H1 (cell line): Measurements from ENCODE around the gene AGPAT4. TPM values are rescaled to one million over a fixed set of nuclear protein-coding genes. Genes with fewer than 3 reads are reported as not detected.

ENCODE experiments used
- CTCF ChIA-PET: fragments of 300-600 bp; sonication (Branson Sonifier 250); formaldehyde crosslinking; loops from one replicate; lab custom pipeline; 2021; ENCODE audit not compliant: partially characterized antibody; lab: Charles Lee
- POLR2A ChIA-PET: fragments of 300-600 bp; sonication (Branson Sonifier 250); formaldehyde crosslinking; loops from one replicate; lab custom pipeline; 2021; ENCODE audit warnings: inconsistent platforms; ENCODE audit not compliant: partially characterized antibody; lab: Charles Lee
- DNase-seq, 2 experiments: peaks; one replicate each; pipeline versions ENCODE4 v3.0.0 to v3.0.0-alpha.2; 2010 to 2022; ENCODE audit warnings: low spot score in 2 of 2, low read depth in 1 of 2, mixed read lengths in 1 of 2
- FAIRE-seq: peaks from 2 replicates; lab custom pipeline; 2011; peaks lifted over from hg19 to GRCh38; lab: Jason Lieb, UNC
- H2AFZ ChIP-seq: 2 replicates; pipeline ENCODE4 v1.8.1; 2012; ENCODE audit warnings: low read length, inconsistent platforms
- H2AK5ac ChIP-seq: 2 replicates; pipeline ENCODE4 v1.6.1; 2013; ENCODE audit warnings: low read depth, low read length
- H2BK120ac ChIP-seq: replicated peaks from 2 replicates; pipeline ENCODE3; 2013; ENCODE audit warnings: low read depth, low read length, inconsistent platforms
- H2BK12ac ChIP-seq: 2 replicates; pipeline ENCODE4 v1.6.1; 2013; ENCODE audit warnings: low read depth, low read length
- H2BK15ac ChIP-seq: 2 replicates; pipeline ENCODE4 v1.6.1; 2013; ENCODE audit warnings: low read length
- H2BK20ac ChIP-seq: 2 replicates; pipeline ENCODE4 v1.6.1; 2013; ENCODE audit warnings: low read length
- H2BK5ac ChIP-seq: 2 replicates; pipeline ENCODE4 v1.6.1; 2013; ENCODE audit warnings: low read depth, low read length
- H3K14ac ChIP-seq: 2 replicates; pipeline ENCODE4 v1.6.1; 2013; ENCODE audit warnings: inconsistent platforms; ENCODE audit not compliant: insufficient read length
- H3K18ac ChIP-seq: 2 replicates; pipeline ENCODE4 v1.6.1; 2013; ENCODE audit warnings: low read length; ENCODE audit errors: extremely low read depth
- H3K23ac ChIP-seq: 2 replicates; pipeline ENCODE4 v1.6.1; 2013; ENCODE audit warnings: inconsistent platforms; ENCODE audit not compliant: insufficient read length
- H3K23me2 ChIP-seq: 2 replicates; pipeline ENCODE4 v1.6.1; 2013; ENCODE audit warnings: low read depth, low read length
- H3K27ac ChIP-seq: 2 replicates; pipeline ENCODE4 v1.6.1; 2011; ENCODE audit warnings: low read depth, low read length, inconsistent platforms
- H3K27me3 ChIP-seq, 4 experiments: replicated peaks in 1 of 4; 1 replicate in 1 of 4; 2 replicates in 3 of 4; pipeline versions ENCODE4 v1.6.1 to v1.8.1; 2011 to 2013; ENCODE audit warnings: low read length in 3 of 4, mild to moderate bottlenecking in 3 of 4, inconsistent platforms in 2 of 4, mixed read lengths in 2 of 4, moderate library complexity in 1 of 4; ENCODE audit not compliant: control insufficient read depth in 3 of 4, insufficient read depth in 3 of 4; ENCODE audit errors: extremely low read depth in 1 of 4
- H3K36me3 ChIP-seq, 4 experiments: 2 replicates each; pipeline versions ENCODE4 v1.6.1 to v1.8.1; 2011 to 2013; ENCODE audit warnings: mild to moderate bottlenecking in 4 of 4, low read length in 3 of 4, moderate library complexity in 2 of 4, control low read depth in 1 of 4, inconsistent platforms in 1 of 4; ENCODE audit not compliant: insufficient read depth in 4 of 4, control insufficient read depth in 2 of 4
- H3K4ac ChIP-seq: replicated peaks from 2 replicates; pipeline ENCODE3; 2013; ENCODE audit warnings: low read length, low read depth, mixed read lengths, inconsistent platforms; ENCODE audit not compliant: insufficient read length
- H3K4me1 ChIP-seq, 4 experiments: replicated peaks in 1 of 4; 1 replicate in 1 of 4; 2 replicates in 3 of 4; pipeline versions ENCODE4 v1.6.1 to v1.8.1; 2011 to 2013; ENCODE audit warnings: low read length in 3 of 4, inconsistent platforms in 2 of 4, mixed read lengths in 1 of 4; ENCODE audit not compliant: insufficient read depth in 4 of 4, control insufficient read depth in 3 of 4
- H3K4me2 ChIP-seq, 2 experiments: 2 replicates each; pipeline versions ENCODE4 v1.6.1 to v1.8.1; 2011 to 2013; ENCODE audit warnings: low read depth in 2 of 2, low read length in 2 of 2, control low read depth in 1 of 2, inconsistent platforms in 1 of 2, mild to moderate bottlenecking in 1 of 2; ENCODE audit not compliant: insufficient read depth in 1 of 2
- H3K4me3 ChIP-seq, 4 experiments: fragments of 200-600, 300-600 bp in 1 of 4; sonication (generic), shearing (Covaris generic), sonication (Bioruptor Twin) in 1 of 4; 2 replicates each; pipeline versions ENCODE4 v1.5.1 to v1.8.1; 2011 to 2016; ENCODE audit warnings: low read length in 4 of 4, low read depth in 3 of 4, control low read depth in 2 of 4, inconsistent platforms in 2 of 4, mild to moderate bottlenecking in 2 of 4, mixed read lengths in 1 of 4, moderate library complexity in 1 of 4; ENCODE audit not compliant: insufficient read depth in 2 of 4; ENCODE audit errors: extremely low read depth in 1 of 4
- H3K56ac ChIP-seq: replicated peaks from 2 replicates; pipeline ENCODE3; 2013; ENCODE audit warnings: low read depth, mild to moderate bottlenecking, mixed read lengths, low read length, inconsistent platforms; ENCODE audit not compliant: insufficient read length
- H3K79me1 ChIP-seq: 2 replicates; pipeline ENCODE4 v1.6.1; 2013; ENCODE audit warnings: low read depth, low read length, control low read depth
- H3K79me2 ChIP-seq, 2 experiments: 2 replicates each; pipeline versions ENCODE4 v1.6.1 to v1.8.1; 2012 to 2013; ENCODE audit warnings: low read length in 2 of 2, mild to moderate bottlenecking in 2 of 2, inconsistent platforms in 1 of 2; ENCODE audit not compliant: insufficient read depth in 2 of 2, control insufficient read depth in 1 of 2
- H3K9ac ChIP-seq, 4 experiments: replicated peaks in 1 of 4; 1 replicate in 1 of 4; 2 replicates in 3 of 4; pipeline versions ENCODE4 v1.6.1 to v1.8.1; 2011 to 2013; ENCODE audit warnings: low read depth in 3 of 4, low read length in 3 of 4, control low read depth in 2 of 4, mild to moderate bottlenecking in 2 of 4, moderate library complexity in 2 of 4, inconsistent platforms in 1 of 4; ENCODE audit errors: extremely low read depth in 1 of 4
- H3K9me3 ChIP-seq, 2 experiments: 2 replicates each; pipeline versions ENCODE4 v1.6.1 to v1.8.1; 2012 to 2013; ENCODE audit warnings: mild to moderate bottlenecking in 2 of 2, moderate library complexity in 2 of 2, control low read depth in 1 of 2, inconsistent platforms in 1 of 2, low read depth in 1 of 2, low read length in 1 of 2, mixed read lengths in 1 of 2; ENCODE audit not compliant: insufficient read depth in 2 of 2
- H4K20me1 ChIP-seq, 2 experiments: replicated peaks in 1 of 2; 2 replicates each; pipeline versions ENCODE3 to v1.8.1; 2011 to 2013; ENCODE audit warnings: inconsistent platforms in 2 of 2, low read length in 2 of 2, mild to moderate bottlenecking in 1 of 2; ENCODE audit not compliant: insufficient read depth in 2 of 2, control insufficient read depth in 1 of 2
- H4K5ac ChIP-seq: 2 replicates; pipeline ENCODE4 v1.6.1; 2013; ENCODE audit warnings: low read length, low read depth, mixed read lengths, inconsistent platforms; ENCODE audit not compliant: insufficient read length
- H4K8ac ChIP-seq: 2 replicates; pipeline ENCODE4 v1.8.0; 2013; ENCODE audit warnings: mild to moderate bottlenecking, moderate library complexity, low read length, inconsistent platforms; ENCODE audit not compliant: insufficient read depth; ENCODE audit errors: extremely low read depth
- H4K91ac ChIP-seq: replicated peaks from 2 replicates; pipeline ENCODE3; 2013; ENCODE audit warnings: low read length, mixed read lengths, inconsistent platforms; ENCODE audit not compliant: insufficient read length
- ASH2L ChIP-seq: fragments of 200-600, 300-600 bp; sonication (generic); IDR thresholded peaks from one replicate; pipeline ENCODE4 v1.7.1; 2017; ENCODE audit warnings: low read length
- ATF3 ChIP-seq: IDR thresholded peaks from 2 replicates; pipeline ENCODE4 v1.6.1; 2011; ENCODE audit warnings: low read depth, mild to moderate bottlenecking, low read length; ENCODE audit not compliant: insufficient read depth
- CHD1 ChIP-seq: IDR thresholded peaks from 2 replicates; pipeline ENCODE4 v1.6.1; 2012; ENCODE audit warnings: low read depth, low read length, improper control_type of control experiment
- CHD2 ChIP-seq: IDR thresholded peaks from 2 replicates; pipeline ENCODE4 v1.6.1; 2012; ENCODE audit warnings: low read length, improper control_type of control experiment
- CTBP2 ChIP-seq: IDR thresholded peaks from 2 replicates; pipeline ENCODE4 v1.7.0; 2011; ENCODE audit warnings: borderline replicate concordance, mild to moderate bottlenecking, moderate library complexity, mixed read lengths, low read length; ENCODE audit not compliant: insufficient read depth, insufficient read length
- EGR1 ChIP-seq: IDR thresholded peaks from 2 replicates; pipeline ENCODE4 v1.6.1; 2011; ENCODE audit warnings: low read depth, low read length, borderline replicate concordance
- GTF2F1 ChIP-seq: IDR thresholded peaks from 2 replicates; pipeline ENCODE4 v1.6.1; 2012; ENCODE audit warnings: low read depth, low read length, improper control_type of control experiment, borderline replicate concordance
- HDAC6 ChIP-seq: IDR thresholded peaks from one replicate; pipeline ENCODE4 v1.7.1; 2012; ENCODE audit warnings: low read depth, mild to moderate bottlenecking, inconsistent platforms, low read length, moderate library complexity
- KDM5A ChIP-seq: fragments of 200-600 bp; IDR thresholded peaks from 2 replicates; pipeline ENCODE4 v1.7.1; 2012; ENCODE audit warnings: mild to moderate bottlenecking, low read length, inconsistent platforms, mixed read lengths
- POLR2A ChIP-seq, 2 experiments: IDR thresholded peaks; 1 replicate in 1 of 2; 2 replicates in 1 of 2; pipeline ENCODE4 v1.6.1; 2011; ENCODE audit warnings: low read depth in 2 of 2, low read length in 2 of 2, mild to moderate bottlenecking in 2 of 2; ENCODE audit errors: control extremely low read depth in 1 of 2
- POLR2AphosphoS5 ChIP-seq: IDR thresholded peaks from 2 replicates; pipeline ENCODE4 v1.6.1; 2011; ENCODE audit warnings: low read depth, low read length
- SIN3A ChIP-seq, 2 experiments: IDR thresholded peaks in 1 of 2; conservative IDR thresholded peaks in 1 of 2; 2 replicates each; pipeline ENCODE4 v1.6.1; 2011 to 2012; ENCODE audit warnings: low read length in 2 of 2, improper control_type of control experiment in 1 of 2, low read depth in 1 of 2, mild to moderate bottlenecking in 1 of 2
- SIRT6 ChIP-seq: IDR thresholded peaks from one replicate; pipeline ENCODE4 v1.7.1; 2012; ENCODE audit warnings: low read length, inconsistent platforms
- TAF7 ChIP-seq: optimal IDR thresholded peaks from 2 replicates; pipeline ENCODE3; 2011; ENCODE audit warnings: low read depth, mild to moderate bottlenecking, inconsistent platforms, low read length, moderate library complexity, borderline replicate concordance
- TBP ChIP-seq: IDR thresholded peaks from 2 replicates; pipeline ENCODE4 v1.6.1; 2011; ENCODE audit warnings: low read depth, low read length, improper control_type of control experiment
- WGBS, 2 experiments: shearing (Covaris generic) in 1 of 2; methylation state at CpG; one replicate each; pipeline versions ENCODE4 v1.1.6 to v1.1.7; 2013 to 2015; ENCODE audit warnings: low lambda C conversion rate in 2 of 2, mixed read lengths in 2 of 2, inconsistent platforms in 1 of 2, low coverage in 1 of 2, missing lambda C conversion rate in 1 of 2; ENCODE audit not compliant: insufficient replicate concordance in 2 of 2, insufficient coverage in 1 of 2, insufficient read length in 1 of 2; ENCODE audit errors: extremely low coverage in 1 of 2, missing lambda C conversion rate in 1 of 2; 5-methylcytosine and 5-hydroxymethylcytosine counted together
- polyA plus RNA-seq, 7 experiments: library from polyadenylated mRNA; depleted of rRNA in 3 of 7; stranded (reverse) in 5 of 7; unstranded in 2 of 7; fragments of >200 nt in 5 of 7; fragments of 200-250 nt in 2 of 7; gene quantifications; 1 replicate in 5 of 7; 2 replicates in 1 of 7; 4 replicates in 1 of 7; pipeline versions ENCODE4 v1.2.1 to v1.2.3, GENCODE V29; 2011 to 2013; ENCODE audit warnings: missing spikeins in 2 of 7, mixed read lengths in 2 of 7
- total RNA-seq: library from RNA; stranded (reverse); fragmentation: NEBNext Ultra II Directional; extraction: Animal tissue kit (Norgen Biotek cat#: 25700); gene quantifications from 2 replicates; pipeline ENCODE4 v1.2.1, GENCODE V29; 2021

AGPAT4 gene
- total and polyA plus RNA-seq, 2 of the 8 experiments (the other 6 are each of a cell fraction or from before 2014, with no cell fraction given): 13.5 to 23.8 TPM

GRCh38 chr6:161256407-161256806, 17.5 kb downstream of the AGPAT4 start:
- Histone ChIP-seq H4K8ac (peak overlapping the region; percentile 69; the same call in 1 of the 2 replicates), H3K4me1 (peaks cover 3 to 11% (median 4%) of the 10 kb centered on the region in 4 experiments), H2BK15ac (no peak overlapping the region), H2BK120ac (no peak overlapping the region), H3K36me3 (peaks cover 0 to 3% (median 1%) of the 10 kb centered on the region in 4 experiments; a peak in 4 of 8 replicates), H2BK12ac (no peak overlapping the region), H3K79me2 (peaks cover 5 to 88% of the 10 kb centered on the region in 2 experiments), H4K20me1 (peaks cover 5 to 23% of the 10 kb centered on the region in 2 experiments), H3K18ac (no peak overlapping the region), H2BK5ac (no peak overlapping the region), H3K27ac (no peak overlapping the region), H2AK5ac (no peak overlapping the region), H2AFZ (no peak overlapping the region), H2BK20ac (no peak overlapping the region), H3K4ac (no peak overlapping the region), H3K14ac (no peak overlapping the region), H3K27me3 (no peaks in the 10 kb centered on the region), H3K56ac (no peak overlapping the region), H4K91ac (no peak overlapping the region), H3K23ac (no peak overlapping the region), H3K79me1 (peaks cover 10% of the 10 kb centered on the region), H3K9me3 (no peaks in the 10 kb centered on the region), H3K4me2 (no peak overlapping the region), H3K23me2 (no peaks in the 10 kb centered on the region), H3K9ac (no peak overlapping the region), H3K4me3 (no peak overlapping the region), H4K5ac (no peak overlapping the region)
- FAIRE-seq (no peak), DNase-seq (no peak)
- ChIA-PET POLR2A (interaction anchor here (0.9 to 1.2 kb wide), 3 partner anchors 11 to 17 kb away, joined by 3 to 4 read pairs (median 3); partner anchors contain the start of gene AGPAT4), CTCF (interaction anchor here (0.9 to 1.4 kb wide), 4 partner anchors 12 to 97 kb away, joined by 3 to 6 read pairs (median 4); no protein-coding TSS in a partner anchor)
- WGBS, 2 experiments: 87% methylated on average over 13 of the region's 13 CpGs; no CpG with 5 or more reads in 1 of the 2 experiments
- TF ChIP-seq POLR2A (IDR thresholded peaks at IDR 0.05; ENCODE audit: control extremely low read depth in 1 of 2, low read depth in 2 of 2, low read length in 2 of 2) (no peak), CHD2 (no peak), GTF2F1 (no peak), TAF7 (no peak), CHD1 (no peak), ATF3 (no peak), SIRT6 (no peak), SIN3A (conservative IDR thresholded peaks at IDR 0.05 in 1 of 2, IDR thresholded peaks at IDR 0.05 in 1 of 2; ENCODE audit: low read depth in 1 of 2, low read length in 2 of 2) (no peak), ASH2L (no peak), EGR1 (no peak), TBP (no peak), HDAC6 (no peak), CTBP2 (no peak), POLR2AphosphoS5 (no peak), KDM5A (no peak)
